ENCODE data around the gene ZSCAN2. TPM values are rescaled to one million over a fixed set of nuclear protein-coding genes. Genes with fewer than 3 reads are reported as not detected.

Gene ZSCAN2
- total RNA-seq, 1 donor from 2014 or later: 6.8 TPM

Other genes starting within 250 kb of the ZSCAN2 start
- gene WDR73, start 53.3 kb downstream of the ZSCAN2 start, total RNA-seq: 24.5 and 28.0 TPM in 2 replicates
- gene NMB, start 57.2 kb downstream of the ZSCAN2 start, total RNA-seq: 2.8 and 3.7 TPM in 2 replicates
- gene SEC11A, start 115.1 kb downstream of the ZSCAN2 start, total RNA-seq: 101 and 108 TPM in 2 replicates
- 30.0 and 30.6 TPM in 2 replicates for gene ZNF592, start 147.6 kb downstream of the ZSCAN2 start, total RNA-seq
- 0.09 and 0.21 TPM in 2 replicates for gene ALPK3, start 216.3 kb downstream of the ZSCAN2 start, total RNA-seq

Measured in activated CD4-positive, alpha-beta T cell treated with anti-CD3 and anti-CD28 coated beads, Interleukin-2, amount 10 ng/mL, durations not matched to agents 24 days and 14 days (primary cell).